Measurements from ENCODE around the gene ZNF337. TPM values are rescaled to one million over a fixed set of nuclear protein-coding genes. Genes with fewer than 3 reads are reported as not detected.

The ZNF337 gene
- total and polyA plus RNA-seq, 2 experiments from 2014 or later, result 6.6 to 11.3 TPM

DNA sequence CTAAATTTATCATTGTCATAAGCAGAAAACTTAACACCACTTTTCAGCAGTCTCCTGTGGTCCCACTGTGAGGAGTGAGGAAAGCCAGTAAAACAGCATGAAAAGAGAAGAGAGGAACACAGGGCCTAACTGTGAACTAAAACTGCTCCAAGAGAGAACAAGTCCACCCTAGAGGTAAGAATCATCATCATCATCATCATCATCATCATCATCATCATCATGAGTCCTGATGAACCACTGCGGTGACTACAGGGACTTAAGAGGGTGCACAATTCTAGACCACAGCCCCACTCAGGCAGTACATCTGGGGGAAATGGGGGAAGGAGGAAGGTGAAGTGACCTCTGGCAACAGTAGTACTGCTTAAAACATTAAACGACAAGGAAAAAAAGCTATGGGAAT lies 13.6 kb downstream of the ZNF337 start:
- TF ChIP-seq EZH2 (IDR thresholded peaks at IDR 0.05; ENCODE audit: borderline replicate concordance), result no peak
- no peak for TF ChIP-seq EZH2phosphoT487 (IDR thresholded peaks at IDR 0.05; ENCODE audit: low read depth, severe bottlenecking, unreplicated experiment)
- TF ChIP-seq CTCF (IDR thresholded peaks at IDR 0.05; ENCODE audit: poor library complexity), result no peak
- 96% methylated on average over 2 of the region's 2 CpGs for WGBS (ENCODE audit: low lambda C conversion rate, missing lambda C conversion rate)
- no peak overlapping the region for H3K4me2 ChIP-seq
- H3K36me3 ChIP-seq (replicated peaks; ENCODE audit: insufficient read depth, low read depth), result no peaks in the 10 kb centered on the region
- H3K9me3 ChIP-seq (ENCODE audit: low read depth), result no peaks in the 10 kb centered on the region
- no peak overlapping the region for H3K27ac ChIP-seq
- H3K27me3 ChIP-seq, result no peaks in the 10 kb centered on the region
- no peak for DNase-seq (ENCODE audit: low spot score)
- no peaks in the 10 kb centered on the region for H4K20me1 ChIP-seq (ENCODE audit: insufficient read depth, poor library complexity, severe bottlenecking)
- H3K4me1 ChIP-seq (ENCODE audit: insufficient read depth), result no peaks in the 10 kb centered on the region
- no peaks in the 10 kb centered on the region for H3K9me2 ChIP-seq (replicated peaks; ENCODE audit: insufficient read depth)
- H3K79me2 ChIP-seq, result no peaks in the 10 kb centered on the region
- no peak overlapping the region for H2AFZ ChIP-seq
- H3K4me3 ChIP-seq, result no peak overlapping the region

DNA sequence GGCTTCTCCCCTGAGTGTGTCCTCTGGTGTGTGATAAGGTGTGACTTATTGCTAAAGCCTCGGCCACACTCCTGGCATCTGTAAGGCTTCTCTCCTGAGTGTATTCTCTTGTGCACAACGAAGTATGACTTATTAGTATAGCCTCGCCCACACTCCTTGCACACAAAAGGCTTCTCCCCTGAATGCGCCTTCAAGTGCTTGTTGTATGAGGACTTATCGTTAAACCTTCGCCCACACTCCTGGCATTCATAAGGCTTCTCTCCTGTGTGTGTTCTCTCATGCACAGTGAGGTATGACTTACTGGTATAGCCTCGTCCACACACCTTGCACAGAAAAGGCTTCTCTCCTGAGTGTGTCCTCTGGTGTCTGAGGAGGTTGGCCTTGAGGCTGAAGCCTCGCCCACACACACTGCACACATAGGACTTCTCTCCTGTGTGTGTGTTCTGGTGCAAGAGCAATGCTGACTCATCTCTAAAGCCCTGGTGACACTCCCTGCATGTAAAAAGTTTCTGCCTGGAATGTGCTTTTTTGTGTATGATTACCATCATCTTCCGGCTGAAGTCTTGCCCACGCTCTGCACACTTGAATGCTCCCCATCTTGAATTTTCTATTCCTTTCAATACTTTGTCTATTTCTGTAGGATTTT lies 20.4 kb downstream of the ZNF337 start:
- Histone ChIP-seq H3K9me2 (replicated peaks; ENCODE audit: insufficient read depth) (no peaks in the 10 kb centered on the region), H3K27ac (peak overlapping the region; percentile 53), H3K27me3 (no peaks in the 10 kb centered on the region), H3K4me1 (ENCODE audit: insufficient read depth) (no peaks in the 10 kb centered on the region), H3K9me3 (ENCODE audit: low read depth) (no peaks in the 10 kb centered on the region), H2AFZ (no peak overlapping the region), H3K36me3 (replicated peaks; ENCODE audit: insufficient read depth, low read depth) (peaks cover 3% of the 10 kb centered on the region), H3K4me2 (no peak overlapping the region), H3K4me3 (no peak overlapping the region), H4K20me1 (ENCODE audit: insufficient read depth, poor library complexity, severe bottlenecking) (no peaks in the 10 kb centered on the region), H3K79me2 (no peaks in the 10 kb centered on the region)
- no peak for TF ChIP-seq CTCF (IDR thresholded peaks at IDR 0.05; ENCODE audit: poor library complexity)
- TF ChIP-seq EZH2phosphoT487 (IDR thresholded peaks at IDR 0.05; ENCODE audit: low read depth, severe bottlenecking, unreplicated experiment), result no peak
- no peak for TF ChIP-seq EZH2 (IDR thresholded peaks at IDR 0.05; ENCODE audit: borderline replicate concordance)
- DNase-seq (ENCODE audit: low spot score), result peak; percentile 46
- WGBS (ENCODE audit: low lambda C conversion rate, missing lambda C conversion rate), result 90% methylated on average over 10 of the region's 10 CpGs

GRCh38 chr20:25675161-25675560 lies 21.5 kb downstream of the ZNF337 start:
- Histone ChIP-seq H2AFZ (no peak overlapping the region), H3K9me2 (replicated peaks; ENCODE audit: insufficient read depth) (no peaks in the 10 kb centered on the region), H3K36me3 (replicated peaks; ENCODE audit: insufficient read depth, low read depth) (peaks cover 3% of the 10 kb centered on the region), H3K4me3 (no peak overlapping the region), H4K20me1 (ENCODE audit: insufficient read depth, poor library complexity, severe bottlenecking) (no peaks in the 10 kb centered on the region), H3K4me1 (ENCODE audit: insufficient read depth) (no peaks in the 10 kb centered on the region), H3K27me3 (no peaks in the 10 kb centered on the region), H3K9me3 (ENCODE audit: low read depth) (no peaks in the 10 kb centered on the region), H3K27ac (no peak overlapping the region), H3K4me2 (no peak overlapping the region), H3K79me2 (no peaks in the 10 kb centered on the region)
- TF ChIP-seq EZH2 (IDR thresholded peaks at IDR 0.05; ENCODE audit: borderline replicate concordance), result no peak
- TF ChIP-seq CTCF (IDR thresholded peaks at IDR 0.05; ENCODE audit: poor library complexity), result no peak
- TF ChIP-seq EZH2phosphoT487 (IDR thresholded peaks at IDR 0.05; ENCODE audit: low read depth, severe bottlenecking, unreplicated experiment), result no peak
- WGBS (ENCODE audit: low lambda C conversion rate, missing lambda C conversion rate), result 97% methylated on average over 6 of the region's 6 CpGs
- DNase-seq (ENCODE audit: low spot score), result no peak

All from hepatocyte (in vitro differentiated cells).